Measurements from ENCODE around the gene GALNT9.

Gene GALNT9

GRCh38 chr12:132292328-132293319 lies 36.8 kb downstream of the GALNT9 start:
- no peak for DNase-seq (ENCODE audit: low spot score)

GRCh38 chr12:132291402-132292175 lies 37.8 kb downstream of the GALNT9 start:
- no peak for DNase-seq (ENCODE audit: low spot score)

GRCh38 chr12:132290203-132290540 lies 39.2 kb downstream of the GALNT9 start:
- no peak for DNase-seq (ENCODE audit: low spot score)

- no peak for DNase-seq (ENCODE audit: low spot score)
These were observed 39.8 kb downstream of the GALNT9 start for GRCh38 chr12:132289356-132290202.

GRCh38 chr12:132288516-132289215 lies 40.7 kb downstream of the GALNT9 start:
- DNase-seq (ENCODE audit: low spot score): no peak

- DNase-seq (ENCODE audit: low spot score): no peak
These were observed 41.8 kb downstream of the GALNT9 start for GRCh38 chr12:132287391-132288238.

- DNase-seq (ENCODE audit: low spot score): no peak
These were observed 42.5 kb downstream of the GALNT9 start for GRCh38 chr12:132286912-132287311.

- DNase-seq (ENCODE audit: low spot score): peak; percentile 73
These were observed 43.3 kb downstream of the GALNT9 start for GRCh38 chr12:132285991-132286681.

- no peak for DNase-seq (ENCODE audit: low spot score)
These were observed 44.3 kb downstream of the GALNT9 start for GRCh38 chr12:132284827-132285741.

- DNase-seq (ENCODE audit: low spot score): peak; percentile 18
These were observed 45.1 kb downstream of the GALNT9 start for GRCh38 chr12:132284071-132284826.

GRCh38 chr12:132282950-132283771 lies 46.2 kb downstream of the GALNT9 start:
- no peak for DNase-seq (ENCODE audit: low spot score)

- DNase-seq (ENCODE audit: low spot score): no peak
These were observed 47.1 kb downstream of the GALNT9 start for GRCh38 chr12:132282031-132282949.

- DNase-seq (ENCODE audit: low spot score): no peak
These were observed 48.4 kb downstream of the GALNT9 start for GRCh38 chr12:132281038-132281437.

GRCh38 chr12:132280406-132280805 lies 49.0 kb downstream of the GALNT9 start:
- no peak for DNase-seq (ENCODE audit: low spot score)

- no peak for DNase-seq (ENCODE audit: low spot score)
These were observed 49.5 kb downstream of the GALNT9 start for GRCh38 chr12:132279930-132280329.

Data from kidney capillary endothelial cell (primary cell).